HG02759 (cell line): Measurements from ENCODE around the gene BRINP2.
A peak's percentile ranks its signal among the peaks of the same experiment; 100 is the strongest.

ENCODE experiments used
- ATAC-seq: cut with Tn5 transposase; IDR thresholded peaks from one replicate; pipeline ENCODE4 v1.9.1; 2021; ENCODE audit warnings: mild to moderate bottlenecking, moderate library complexity; ENCODE audit not compliant: unreplicated experiment

BRINP2 gene, protein sequence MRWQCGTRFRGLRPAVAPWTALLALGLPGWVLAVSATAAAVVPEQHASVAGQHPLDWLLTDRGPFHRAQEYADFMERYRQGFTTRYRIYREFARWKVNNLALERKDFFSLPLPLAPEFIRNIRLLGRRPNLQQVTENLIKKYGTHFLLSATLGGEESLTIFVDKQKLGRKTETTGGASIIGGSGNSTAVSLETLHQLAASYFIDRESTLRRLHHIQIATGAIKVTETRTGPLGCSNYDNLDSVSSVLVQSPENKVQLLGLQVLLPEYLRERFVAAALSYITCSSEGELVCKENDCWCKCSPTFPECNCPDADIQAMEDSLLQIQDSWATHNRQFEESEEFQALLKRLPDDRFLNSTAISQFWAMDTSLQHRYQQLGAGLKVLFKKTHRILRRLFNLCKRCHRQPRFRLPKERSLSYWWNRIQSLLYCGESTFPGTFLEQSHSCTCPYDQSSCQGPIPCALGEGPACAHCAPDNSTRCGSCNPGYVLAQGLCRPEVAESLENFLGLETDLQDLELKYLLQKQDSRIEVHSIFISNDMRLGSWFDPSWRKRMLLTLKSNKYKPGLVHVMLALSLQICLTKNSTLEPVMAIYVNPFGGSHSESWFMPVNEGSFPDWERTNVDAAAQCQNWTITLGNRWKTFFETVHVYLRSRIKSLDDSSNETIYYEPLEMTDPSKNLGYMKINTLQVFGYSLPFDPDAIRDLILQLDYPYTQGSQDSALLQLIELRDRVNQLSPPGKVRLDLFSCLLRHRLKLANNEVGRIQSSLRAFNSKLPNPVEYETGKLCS

DNA sequence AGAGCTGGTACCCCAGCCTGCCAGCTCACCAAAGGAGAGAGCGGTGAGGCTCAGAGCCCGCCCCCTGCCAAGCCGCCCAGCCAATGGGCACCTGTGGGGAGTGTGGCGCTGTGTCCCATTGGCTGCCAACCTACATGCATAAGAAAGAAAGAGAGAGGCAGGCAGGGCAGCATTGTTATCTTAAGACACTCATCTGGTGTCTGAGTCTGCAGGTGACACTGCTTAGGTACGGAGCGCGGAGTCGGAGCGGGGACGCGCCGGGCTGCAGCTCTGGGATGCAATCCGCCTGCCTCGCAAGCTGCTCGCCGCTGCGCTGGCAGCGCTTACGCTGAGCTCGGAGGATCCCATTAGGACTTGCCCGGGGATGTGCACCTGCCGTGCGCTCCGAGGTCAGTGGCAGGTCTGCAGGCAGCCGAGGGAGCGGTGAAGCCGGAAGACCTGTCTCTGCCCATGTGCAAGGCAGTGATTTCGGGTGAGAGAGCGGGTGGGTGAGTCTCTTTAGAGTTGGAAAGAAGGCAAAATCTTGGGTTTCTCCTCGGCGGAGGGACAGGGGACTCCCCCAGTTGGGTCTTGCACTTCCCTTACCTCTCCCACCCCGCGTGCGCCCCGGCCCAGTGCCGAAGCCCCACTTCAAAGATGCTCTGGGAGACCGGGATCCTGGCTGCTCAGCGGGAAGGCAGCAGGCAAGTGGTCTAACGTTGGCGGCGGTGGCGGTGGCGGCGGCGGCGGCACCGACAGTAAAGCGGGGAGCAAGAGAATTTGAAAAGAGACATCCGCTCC, at the start of gene BRINP2:
TSS of gene BRINP2 (plus strand) at position 203 of the 780 bp plus-strand sequence. CDS start 58,919 bp downstream, outside the sequence.
- ATAC-seq: peak; percentile 84

DNA sequence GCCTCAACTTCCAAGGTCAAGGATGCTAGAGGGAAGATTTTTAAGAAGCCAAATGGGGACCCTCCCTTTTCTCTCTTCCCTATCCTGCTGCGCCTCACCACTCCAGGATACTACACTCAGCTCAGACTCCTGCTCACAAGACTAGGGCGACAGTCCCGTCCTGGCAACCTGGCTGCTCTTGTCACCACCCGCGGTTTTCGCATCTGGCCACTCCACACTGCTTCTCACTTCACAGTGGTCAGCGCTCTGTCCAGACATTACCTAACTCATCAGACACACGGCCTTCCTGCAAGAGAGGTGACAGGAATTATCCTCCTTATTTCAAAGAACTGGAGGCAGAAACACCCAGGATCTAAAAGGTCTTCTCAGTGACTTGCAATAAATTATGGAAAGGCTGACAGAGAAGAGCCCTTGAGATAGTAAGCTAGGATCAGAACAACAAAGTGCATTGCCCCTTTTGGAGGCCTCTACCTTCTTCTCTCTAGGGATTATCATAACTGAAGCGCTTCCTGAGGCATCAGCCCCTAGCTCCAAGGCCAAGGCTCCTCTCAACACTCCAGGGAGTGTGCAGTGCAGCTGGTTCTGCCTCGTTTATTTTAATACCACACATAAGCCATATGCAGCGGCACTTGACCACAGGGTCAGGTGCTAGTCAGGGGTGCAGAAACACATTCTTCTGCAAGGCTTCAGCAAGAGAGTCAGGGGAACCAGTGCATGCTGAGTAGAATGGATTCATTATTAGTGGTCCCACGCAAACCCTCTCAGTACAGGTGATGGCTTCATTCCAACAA, 48.1 kb upstream of the BRINP2 start:
- ATAC-seq: no peak

DNA sequence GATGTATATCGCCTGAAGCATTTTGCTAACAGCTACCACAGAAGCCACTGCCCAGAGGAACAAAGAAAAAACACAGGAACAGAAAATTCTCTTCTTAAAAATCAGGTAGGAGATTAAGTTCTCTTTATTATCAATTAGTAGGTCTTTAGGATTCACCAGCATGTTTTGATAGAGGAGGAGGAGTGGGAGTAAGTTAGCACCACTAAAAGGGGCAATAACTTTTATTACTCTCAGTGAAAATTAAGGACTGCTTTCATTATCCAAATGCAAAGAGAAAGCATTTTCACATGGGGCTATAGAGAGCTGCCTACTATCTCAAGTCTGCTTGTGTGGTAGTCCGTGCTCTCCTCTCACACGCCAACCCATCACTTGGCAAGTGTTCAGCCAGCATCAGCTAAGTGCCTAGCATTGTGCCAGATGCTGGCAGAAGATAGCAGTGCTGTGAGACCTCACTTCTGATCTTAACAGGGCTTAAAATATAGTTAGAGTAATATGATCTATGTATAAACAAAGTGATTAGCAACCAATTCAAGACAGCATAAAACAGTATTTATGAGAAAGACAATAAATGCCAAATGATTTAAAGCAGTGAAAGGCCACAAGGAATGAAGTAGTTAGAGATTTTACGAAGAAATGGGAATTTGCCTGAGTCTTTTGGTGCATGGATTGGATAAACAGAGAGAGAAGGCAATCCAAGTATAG, 46.0 kb upstream of the BRINP2 start:
- no peak for ATAC-seq

DNA sequence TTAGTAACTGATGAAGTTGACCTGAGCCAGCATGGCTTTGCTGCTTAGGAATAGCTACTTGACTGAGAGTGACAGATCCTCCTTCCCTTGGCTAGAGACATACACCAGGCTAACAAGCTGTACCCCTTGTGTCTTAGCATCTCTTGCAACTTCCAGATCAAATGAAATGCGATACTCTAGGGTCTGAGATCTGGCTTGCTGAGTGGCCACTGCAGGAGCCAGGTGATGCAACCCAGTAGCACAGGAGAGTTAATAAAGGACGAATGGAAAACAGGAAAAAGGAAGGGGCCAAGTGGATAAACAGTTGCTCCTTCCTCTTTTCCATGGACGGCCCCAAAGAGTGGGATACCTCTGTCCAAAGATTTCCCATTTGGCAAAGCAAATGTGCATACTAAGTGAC, 44.5 kb upstream of the BRINP2 start:
- ATAC-seq: no peak

DNA sequence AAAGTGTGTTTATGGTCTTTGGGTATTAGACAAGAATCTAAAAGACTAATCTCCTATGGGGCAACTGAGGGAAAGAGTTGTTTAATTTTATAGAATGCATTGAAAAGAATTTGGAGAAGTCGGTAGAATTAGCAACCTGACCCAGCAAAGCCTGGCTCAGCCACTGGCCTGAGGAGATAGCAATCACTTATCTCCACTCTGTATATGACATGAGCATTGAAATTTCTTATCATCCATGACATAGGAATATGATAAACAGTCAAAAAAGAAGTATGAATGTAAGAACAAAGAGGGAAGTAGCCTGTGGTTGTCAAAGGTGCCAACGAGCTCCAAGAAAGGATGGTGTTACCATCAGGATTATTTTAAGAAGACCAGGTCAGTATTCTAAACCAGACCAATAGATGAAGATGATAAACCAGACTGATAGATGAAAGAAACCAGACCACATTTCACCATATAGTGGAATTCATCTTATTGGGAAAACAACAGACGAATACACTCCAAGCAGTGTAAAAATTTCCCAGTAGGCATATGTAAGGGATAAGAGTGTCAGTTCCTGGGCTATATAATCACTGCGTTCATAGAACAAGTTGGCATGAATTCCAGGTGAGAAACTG, 42.0 kb upstream of the BRINP2 start:
- no peak for ATAC-seq

DNA sequence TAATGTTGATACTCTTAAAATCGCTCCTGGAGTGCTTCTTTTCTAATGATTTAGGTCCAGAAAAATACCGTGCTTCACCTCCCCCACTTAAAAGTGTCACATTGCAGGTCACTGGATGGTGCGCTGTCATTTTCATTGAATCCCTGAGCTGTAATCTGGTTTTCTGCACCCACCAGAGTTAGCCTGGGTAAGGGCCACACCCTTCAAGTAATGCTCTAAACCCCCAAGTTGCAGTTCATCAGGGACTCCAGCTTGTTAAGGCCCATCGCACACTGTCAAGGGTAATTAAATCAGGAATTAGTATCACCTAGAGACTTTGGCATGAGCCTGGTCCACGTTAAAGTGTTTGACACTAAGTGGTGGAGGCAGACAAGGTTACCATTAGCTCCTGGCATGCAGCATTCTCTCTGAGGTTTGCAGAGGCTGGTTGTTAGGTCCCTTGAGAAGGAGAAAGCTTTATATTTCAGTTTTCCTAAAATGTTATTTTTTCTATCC, 40.3 kb upstream of the BRINP2 start:
- ATAC-seq: no peak

DNA sequence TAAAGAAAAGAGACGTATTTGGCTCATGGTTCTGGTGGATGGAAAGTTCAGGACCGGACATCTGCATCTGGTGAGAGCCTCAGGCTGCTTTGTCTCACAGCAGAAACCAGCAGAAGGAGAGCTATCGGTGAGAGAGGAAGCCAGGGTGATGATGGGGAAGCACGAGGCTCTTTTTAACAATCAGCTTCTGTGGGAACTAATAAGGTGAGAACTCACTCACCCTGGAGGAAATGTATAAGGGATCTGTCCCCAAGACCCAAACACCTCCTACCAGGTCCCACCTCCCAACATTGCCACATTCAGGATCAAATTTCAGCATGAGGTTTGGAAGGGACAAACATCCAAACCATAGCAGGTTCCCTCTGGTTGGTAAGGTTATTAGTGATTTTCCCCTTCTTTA, 39.0 kb upstream of the BRINP2 start:
- no peak for ATAC-seq

DNA sequence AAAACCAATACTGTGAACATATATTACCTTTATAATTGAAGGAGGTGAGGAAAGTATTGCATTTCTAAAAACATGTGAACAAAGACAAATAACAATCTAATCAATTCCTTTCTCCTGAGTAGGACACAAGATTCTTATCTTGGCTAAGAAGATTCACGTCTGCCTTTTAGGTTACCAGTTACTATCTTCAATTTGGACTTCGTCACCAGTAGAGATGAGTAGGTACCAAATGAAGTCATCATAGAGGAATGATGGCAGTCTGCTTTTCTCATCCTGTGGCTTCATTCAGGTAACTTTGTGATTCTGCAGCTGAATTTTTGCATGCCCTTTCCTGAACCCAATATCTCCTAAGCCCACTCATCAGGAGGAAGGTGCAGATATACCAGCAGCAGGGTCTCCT, 38.6 kb upstream of the BRINP2 start:
- no peak for ATAC-seq

DNA sequence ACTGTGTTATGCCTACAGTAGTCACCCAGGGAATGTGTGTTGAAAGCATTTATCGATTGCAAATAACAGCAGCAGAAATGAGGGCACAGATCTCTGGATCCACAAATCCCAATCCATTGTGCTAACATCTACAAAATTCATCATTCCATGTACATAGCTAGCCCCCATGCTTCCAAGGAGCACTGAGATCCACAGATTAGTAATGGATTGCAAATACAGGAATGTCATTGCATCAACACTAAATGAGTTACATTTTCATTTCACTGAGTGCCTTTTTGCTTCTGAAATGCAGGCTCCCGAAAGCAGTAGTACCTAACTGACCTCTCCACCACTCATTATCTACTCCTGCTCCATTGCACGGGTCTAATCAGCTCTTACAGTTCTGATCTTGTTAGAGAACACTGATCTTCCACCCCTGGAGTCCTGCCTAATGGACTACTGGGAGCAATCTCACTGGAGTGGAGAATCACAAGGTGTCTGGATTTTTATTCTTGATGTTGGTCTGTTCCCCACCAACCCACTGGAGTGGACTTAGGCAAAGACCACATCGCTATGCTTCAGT, 36.7 kb upstream of the BRINP2 start:
- ATAC-seq: no peak

DNA sequence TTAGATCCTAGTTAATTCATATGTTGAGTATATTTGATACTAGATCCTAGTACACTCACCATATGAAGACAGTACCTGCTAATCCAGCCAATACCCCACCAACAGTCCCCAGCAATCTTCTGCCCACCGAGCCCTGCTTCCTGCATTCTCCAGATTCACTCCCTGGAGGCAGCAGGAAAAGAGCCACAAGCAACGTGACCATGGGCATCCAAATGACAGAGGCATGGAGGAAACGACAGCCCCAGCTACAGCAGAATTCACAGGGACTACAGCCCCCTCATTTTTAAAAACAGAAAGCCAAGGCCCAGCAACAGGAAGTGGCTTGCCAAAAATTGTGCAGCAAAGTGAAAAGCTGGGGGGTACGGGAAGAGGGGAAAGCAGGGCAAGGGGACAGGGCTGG, 35.5 kb upstream of the BRINP2 start:
- ATAC-seq: no peak

DNA sequence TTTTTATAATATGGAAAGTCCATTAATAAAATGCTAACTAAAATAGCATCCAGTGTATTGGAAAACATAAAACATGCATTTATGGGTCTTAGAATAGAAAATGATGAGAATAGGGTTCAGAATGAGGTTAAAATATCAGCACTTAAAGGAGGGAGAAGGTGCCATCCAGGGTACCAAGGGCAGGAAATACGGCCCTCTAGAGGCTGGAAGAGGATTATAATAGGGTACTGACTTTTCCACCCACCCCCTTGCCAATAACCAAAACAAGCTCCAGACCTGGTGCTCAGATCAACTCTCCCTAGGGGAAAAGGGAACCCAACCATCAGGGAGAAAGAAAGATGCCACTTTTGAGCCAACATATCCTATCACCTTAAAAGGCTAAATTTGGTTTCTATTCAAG, 32.9 kb upstream of the BRINP2 start:
- no peak for ATAC-seq

DNA sequence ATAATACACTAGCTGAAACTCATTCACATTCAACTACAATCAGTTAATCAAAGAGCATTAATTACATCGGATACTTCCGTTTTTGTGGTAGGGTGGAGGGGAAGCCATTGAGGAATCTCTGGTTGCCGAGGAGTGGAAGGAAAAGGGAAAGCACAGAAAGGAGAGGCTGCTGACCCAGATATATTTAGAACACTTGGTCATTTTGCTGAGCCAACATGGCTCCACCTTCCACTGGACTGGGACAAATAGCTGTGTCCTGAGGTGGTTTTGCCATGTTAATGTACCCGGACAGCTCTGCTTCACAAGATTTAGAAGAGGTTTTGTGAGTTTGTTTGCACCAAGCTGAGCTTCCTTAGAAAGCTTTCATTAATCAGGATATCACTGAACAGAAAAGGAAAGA, 32.4 kb upstream of the BRINP2 start:
- ATAC-seq: no peak

DNA sequence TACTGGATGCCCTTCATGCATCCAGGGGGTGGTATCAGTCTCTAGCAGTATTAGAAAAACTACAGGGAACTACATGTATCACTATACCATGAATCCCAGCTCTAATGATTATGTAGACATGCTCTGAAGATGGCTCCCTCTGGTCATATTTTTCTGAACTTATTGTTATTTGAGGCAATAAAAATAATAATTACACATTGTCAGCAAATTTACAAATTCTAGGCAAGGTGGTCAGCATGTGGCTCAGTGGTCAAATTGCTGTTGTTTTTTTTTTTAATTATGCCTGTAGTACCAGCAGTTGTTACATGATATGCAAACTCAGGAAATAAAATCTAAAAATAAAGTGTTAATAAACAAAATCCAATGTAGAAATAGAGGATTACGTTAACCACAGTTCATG, 28.7 kb upstream of the BRINP2 start:
- ATAC-seq: no peak

DNA sequence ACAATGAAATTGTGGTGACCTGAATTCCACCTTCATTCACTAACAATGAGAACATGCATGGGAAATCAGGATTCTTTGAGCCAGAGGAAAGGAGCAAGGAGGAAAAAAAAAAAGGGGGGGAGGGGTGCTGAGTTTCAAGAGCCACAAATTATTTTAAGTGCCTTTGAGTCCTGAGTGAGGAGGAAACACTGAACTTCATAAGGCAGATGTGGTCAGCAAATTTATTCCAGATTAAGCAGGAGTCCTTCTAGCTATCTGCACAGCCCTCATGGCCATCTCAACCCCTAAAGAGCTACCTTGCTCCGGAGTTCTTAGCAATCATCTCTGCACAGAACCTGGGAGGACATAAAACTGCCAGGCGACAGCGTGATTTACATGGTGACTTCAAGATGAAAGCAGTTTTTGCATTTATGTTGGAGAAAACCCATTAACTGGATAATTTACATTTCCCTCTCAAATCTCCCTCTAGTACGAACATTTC, 27.9 kb upstream of the BRINP2 start:
- ATAC-seq: no peak

DNA sequence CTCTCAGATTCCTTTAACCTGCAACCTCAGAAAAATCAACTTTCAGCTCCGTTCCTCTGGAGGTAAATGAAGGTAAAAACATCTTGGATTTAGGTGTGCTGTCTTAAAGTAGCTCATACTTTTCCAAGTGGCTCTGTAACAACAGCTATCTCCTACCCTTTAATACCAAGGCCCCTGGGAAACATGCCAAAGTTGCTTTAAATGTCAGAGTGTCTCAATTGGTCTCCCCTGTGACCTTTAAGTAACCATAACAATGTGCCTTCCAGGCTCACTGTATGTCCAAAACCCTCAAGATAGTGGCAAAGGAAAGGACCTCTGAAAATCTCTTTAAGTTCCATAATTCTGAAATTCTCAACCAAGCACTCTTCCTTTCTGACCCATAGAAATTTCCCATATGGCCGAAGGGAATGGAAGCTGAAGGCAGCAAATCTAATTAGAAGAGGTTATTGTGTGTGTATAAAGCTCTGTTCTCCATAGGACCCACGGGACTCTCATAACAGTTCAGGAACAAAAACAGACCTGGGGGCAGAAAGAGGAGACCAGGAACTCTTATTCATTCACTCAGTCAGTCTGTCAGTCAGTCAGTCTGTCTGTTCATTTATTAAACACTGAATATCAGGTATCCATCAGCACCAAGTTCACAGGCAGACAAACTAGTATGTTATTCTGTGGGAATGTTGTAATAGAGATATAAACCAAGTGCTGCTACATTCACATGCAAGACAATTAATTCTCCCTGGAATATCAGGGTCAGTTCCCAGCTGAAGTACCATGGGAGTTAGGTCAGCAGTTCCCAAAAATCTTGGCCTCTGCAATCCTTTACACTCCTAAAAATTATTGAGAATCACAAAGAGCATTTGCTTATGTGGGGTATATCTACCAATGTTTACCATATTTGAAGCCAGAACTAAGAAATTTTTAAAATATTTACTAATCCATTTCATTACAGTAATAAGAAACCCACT, 25.4 kb upstream of the BRINP2 start:
- ATAC-seq: no peak

DNA sequence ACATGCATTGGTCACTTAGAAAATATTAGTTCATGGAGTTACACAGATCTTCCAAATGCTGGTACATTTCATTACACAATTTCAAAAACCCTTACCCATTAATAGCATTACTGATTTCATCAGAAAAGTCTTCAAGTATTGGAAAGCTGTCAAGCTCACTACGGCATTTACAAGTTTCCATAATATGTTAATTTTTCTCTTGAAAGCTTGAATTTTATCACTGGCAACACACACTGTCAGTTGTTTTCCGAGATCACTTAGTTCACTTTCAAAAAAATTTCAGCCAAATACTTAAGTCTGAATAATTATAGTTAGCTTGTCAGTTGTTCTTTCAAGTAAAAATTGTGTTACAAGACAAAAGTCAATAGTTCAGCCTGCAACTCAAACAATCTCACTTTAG, 24.3 kb upstream of the BRINP2 start:
- ATAC-seq: no peak

DNA sequence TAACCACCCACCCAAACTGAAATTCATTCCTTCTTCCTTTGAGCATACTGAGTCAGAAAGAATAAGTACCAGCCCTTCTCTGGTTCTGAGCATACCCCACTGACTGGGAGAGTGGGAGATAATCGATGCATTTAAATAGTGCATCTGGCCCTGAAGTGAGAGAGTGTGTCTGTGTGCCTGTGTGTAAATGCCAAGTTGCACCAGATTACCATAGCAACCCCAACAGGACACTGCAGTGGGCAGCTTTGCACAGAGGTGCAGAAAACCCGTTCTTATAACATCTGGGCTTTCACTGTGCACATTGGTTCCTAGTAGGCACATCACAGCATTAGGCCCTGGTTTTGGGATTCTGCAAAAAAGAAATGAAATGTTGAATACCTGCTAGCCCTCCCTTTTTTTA, 8.5 kb upstream of the BRINP2 start:
- no peak for ATAC-seq

DNA sequence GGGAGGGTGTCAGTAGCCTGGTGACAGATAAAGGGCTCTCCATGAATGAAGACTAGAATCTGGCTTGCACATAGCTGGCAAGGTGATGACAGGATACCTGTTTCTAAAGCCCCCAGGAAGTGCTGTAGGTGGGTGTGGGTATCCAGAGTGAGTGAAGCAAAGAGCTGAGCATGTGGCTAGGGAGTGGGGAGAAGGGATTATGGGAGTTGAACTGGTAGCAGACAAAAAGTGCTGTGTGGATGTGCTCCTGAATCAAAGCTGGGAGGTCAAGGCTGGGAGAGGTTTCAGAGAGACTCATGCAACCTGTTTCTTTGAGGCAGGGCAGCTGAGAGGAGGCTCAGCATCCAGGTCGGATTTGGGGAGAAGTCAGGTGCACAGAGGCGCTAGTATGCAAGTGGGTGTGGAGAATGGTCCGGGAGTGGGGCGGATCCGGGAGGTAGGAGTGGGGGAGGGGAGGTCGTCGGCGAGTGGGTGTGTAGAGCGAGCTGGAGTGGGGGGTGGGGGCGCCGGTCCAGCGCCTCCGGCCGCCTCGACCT, 6.8 kb upstream of the BRINP2 start:
- no peak for ATAC-seq
